HG03571 (cell line): ENCODE measurements around the gene CDK16.
A peak's percentile ranks its signal among the peaks of the same experiment; 100 is the strongest.

Source experiments
- ATAC-seq: cut with Tn5 transposase; IDR thresholded peaks from one replicate; pipeline ENCODE4 v1.9.1; 2021; ENCODE audit not compliant: unreplicated experiment

The CDK16 gene

DNA sequence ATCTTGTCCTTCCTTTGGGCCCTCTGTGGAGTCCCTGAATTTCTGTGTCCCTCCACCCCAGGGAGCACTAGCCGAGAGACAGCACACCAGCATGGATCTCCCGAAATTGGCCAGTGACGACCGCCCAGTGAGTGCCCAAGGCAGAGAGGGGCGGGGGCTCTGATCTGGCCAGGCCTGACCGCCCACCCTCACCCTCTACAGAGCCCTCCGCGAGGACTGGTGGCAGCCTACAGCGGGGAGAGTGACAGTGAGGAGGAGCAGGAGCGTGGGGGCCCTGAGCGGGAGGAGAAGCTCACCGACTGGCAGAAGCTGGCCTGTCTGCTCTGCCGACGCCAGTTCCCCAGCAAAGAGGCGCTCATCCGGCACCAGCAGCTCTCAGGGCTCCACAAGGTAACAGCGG is 33.2 kb upstream of the CDK16 start:
- no peak for ATAC-seq

DNA sequence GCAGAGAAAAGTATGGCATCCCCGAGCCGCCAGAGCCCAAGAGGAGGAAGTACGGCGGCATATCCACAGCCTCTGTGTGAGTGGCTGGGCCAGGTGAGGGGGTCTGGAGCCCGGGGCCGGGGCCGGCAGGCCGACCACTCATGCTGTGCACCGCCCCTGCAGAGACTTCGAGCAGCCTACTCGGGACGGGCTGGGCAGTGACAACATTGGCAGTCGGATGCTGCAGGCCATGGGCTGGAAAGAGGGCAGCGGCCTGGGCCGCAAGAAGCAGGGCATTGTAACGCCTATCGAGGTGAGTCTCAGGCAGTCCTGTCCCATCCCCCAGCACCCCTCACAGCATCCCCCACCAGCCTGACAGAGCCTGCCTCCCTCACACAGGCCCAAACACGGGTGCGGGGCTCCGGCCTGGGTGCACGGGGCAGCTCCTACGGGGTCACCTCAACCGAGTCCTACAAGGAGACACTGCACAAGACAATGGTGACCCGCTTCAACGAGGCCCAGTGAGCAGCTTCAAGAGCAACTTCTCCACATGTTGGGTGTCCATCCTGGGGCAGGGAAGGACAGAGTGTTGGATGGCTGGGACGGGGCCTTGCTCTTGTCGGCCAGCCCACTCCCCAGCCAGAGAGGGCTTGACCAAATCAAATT is 32.3 kb upstream of the CDK16 start:
- ATAC-seq = no peak

DNA sequence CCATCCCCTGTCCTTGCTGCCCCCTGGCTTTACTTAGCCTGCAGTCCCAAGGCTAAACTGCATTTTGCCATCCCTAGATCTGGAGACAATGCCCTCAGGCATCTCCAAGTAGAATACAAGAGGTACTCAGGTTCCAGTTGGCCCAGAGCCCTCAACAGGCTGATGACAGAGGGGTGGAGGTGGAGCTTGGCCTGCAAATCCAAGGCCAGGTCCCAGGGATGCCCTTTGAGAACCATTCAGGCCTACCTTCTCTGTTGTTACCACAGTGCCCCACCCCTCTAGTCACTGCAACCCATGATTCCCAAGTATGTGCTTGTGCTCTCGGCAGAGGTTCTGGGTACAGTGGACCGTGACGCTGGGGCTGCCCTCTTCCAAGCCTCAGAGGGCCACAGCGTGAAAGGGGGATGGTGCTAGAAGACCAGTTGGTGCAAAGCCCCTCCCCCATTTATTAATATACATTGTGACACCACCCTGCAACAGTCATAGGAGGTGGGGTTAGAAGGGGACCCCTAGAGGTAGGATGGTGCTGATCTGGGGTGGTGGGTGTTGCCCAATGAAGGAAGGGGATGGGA is 31.3 kb upstream of the CDK16 start:
- no peak for ATAC-seq

DNA sequence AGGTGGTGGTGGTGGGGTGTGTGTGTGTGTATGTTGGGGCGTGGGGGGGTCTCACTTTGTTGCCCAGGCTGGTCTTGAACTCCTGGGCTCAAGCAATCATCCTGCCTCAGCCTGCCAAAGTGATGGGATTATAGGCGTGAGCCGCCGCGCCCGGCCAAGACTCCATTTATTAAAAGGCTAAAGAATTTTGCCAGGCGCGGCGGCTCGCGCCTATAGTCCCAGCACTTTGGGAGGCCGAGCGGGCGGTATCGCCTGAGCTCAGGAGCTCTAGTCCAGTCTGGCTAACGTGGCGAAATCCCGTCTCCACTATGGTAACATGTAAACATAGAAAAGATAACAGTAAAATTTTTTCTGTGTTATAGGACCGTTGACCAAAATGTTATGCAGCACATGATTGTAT is 28.6 kb upstream of the CDK16 start:
- no peak for ATAC-seq

DNA sequence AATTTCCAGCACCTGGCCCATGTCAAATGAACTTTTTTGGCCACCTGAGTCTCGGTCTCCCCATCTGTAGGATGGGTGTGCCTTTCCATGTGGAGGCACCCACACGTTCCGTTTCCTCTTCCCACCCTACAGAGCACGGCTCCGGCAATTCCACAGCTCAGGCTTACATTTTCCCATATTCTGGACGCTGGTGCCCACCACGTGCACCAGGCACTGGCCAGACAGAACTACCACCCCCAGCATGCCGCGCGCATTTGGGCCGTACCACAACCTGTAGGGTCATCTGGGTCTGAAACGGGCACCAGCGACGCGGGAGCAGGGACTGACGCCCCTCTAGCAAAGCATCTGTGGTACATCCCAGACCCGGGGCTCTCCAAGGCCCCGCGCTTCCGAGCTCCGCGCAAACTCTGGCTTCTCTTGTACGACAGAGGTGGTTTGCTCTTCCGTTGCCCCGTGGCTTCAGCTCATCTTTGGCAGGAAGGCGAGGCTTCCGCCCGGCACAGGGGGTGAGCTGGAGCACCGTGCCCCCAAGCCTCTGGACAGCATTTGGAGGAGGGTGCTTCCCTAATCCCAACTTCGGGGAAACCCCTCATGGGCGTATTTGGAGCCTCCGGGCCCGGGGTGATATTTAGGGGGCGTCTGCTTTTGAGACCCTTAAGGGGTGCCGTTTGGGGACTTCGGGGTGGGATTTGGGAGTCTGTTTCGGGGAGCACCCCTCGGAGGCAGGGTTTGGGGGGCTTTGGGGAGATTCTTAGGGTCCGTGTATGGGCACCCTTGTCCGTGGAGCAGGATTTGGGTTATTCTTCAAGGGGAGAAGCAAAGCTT is 27.8 kb upstream of the CDK16 start:
- peak; percentile 50 for ATAC-seq

DNA sequence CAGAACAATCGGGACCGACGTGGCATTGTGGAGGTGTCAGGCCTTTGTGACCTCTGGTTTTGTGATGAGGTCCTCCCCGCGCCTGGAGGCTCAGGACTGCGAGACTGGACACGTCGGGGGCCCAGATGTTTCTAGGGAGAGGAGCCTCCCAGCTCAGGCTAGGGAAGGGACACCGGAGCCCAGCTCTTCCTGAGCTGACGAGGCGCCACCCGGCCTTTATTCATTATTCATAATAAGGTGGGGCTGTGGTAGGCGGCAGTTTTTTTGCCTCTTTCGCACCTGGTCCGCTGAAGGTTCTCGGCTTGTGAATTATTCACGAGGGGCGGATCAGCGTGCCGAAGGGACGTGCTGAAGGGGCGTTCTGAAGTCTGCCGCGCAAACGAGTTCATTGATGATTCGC is 27.1 kb upstream of the CDK16 start:
- ATAC-seq = no peak

DNA sequence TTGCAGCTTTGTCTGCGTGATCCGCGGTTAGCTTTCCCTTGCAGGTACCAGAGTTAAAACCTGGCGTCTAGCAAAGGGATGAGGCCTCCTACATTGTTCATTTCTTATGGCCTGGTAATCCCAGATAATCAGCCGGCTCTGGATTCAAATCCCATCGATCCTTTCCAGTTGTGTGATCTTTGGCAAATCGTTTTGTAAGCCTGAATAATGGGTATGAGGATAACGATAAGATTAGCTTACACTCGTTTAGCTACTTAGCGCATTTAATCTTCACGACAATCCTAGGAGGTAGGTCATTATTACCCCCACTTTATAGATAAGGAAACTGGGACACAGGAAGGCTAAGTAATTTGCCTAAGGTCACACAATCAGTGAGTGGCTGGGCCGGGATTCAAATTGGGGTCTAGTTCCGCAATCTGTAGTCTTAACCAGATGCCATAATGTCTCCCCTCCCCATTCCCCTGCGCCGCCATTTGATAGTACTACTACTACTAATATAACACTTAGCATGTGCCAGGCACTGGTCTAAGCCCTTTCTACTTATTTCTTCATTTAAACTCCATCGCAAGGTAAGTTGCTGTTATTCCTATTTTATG is 26.6 kb upstream of the CDK16 start:
- no peak for ATAC-seq

DNA sequence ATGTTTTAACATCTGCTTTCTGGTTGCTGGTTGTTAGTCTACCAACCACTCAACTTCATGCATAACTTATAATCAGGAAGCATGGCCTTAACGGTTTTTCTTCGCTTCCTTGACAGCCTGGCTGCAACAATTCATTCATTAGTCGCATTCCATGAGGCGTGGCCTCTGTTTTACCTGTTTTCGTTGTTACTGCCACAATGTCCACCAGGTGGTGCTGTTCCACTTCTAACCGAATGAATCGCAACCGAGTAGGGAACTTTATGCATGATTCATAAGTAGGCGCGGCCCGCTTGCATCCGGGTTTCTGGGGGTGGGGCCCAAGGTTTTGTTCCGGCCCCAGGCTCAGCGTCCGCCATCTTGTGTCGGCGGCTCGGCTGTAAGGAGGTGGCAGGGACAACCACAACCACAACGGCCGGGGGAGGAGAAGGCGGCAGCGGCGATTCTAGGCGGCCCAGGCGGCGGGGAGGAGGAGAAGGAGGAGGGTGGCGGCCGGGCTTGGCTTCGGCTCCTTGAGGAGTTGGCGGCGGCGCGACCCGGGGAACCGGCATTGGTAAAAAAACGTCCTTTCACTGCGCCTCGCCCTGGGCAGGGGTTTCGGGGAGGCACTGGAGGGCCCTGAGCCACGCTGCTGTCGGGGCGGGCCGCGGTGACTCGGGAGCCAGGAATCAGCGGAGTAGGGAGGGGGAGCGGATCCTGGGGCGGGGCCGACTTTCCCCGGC is 24.8 kb upstream of the CDK16 start, which contains the start of gene UBA1:
UBA1 (plus strand) TSS at position 355 of the 719 bp plus-strand sequence. CDS start 4,974 bp downstream, outside the sequence.
- peak; percentile 65 for ATAC-seq

DNA sequence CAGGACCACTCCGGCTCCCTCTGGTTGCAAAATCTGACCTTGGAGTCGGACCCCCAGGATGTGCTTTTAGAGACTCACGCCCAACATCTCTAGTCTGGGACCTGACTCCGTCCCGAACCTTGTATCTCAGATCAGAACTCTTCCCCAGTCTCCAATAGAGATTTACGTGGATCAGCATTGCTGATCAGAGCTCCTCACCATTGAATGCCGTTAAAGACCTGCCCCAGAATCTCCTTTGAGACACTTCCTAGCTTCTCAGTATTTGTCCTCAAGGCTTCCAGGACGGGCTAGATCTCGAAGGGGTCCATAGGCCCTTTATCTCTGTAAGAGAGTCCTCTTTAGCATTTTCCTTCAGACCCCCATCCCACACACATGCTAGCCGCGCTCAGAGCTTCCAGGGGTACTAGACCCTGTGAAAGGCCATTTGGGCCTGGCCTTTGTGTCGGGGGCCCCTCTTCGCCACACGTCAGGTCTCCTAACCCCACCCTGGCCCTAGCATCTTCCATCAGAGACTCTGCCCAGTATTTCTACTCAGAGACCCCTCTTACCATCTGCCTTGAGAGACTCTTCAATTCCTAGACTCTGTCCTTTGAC is 24.2 kb upstream of the CDK16 start:
- no peak for ATAC-seq

DNA sequence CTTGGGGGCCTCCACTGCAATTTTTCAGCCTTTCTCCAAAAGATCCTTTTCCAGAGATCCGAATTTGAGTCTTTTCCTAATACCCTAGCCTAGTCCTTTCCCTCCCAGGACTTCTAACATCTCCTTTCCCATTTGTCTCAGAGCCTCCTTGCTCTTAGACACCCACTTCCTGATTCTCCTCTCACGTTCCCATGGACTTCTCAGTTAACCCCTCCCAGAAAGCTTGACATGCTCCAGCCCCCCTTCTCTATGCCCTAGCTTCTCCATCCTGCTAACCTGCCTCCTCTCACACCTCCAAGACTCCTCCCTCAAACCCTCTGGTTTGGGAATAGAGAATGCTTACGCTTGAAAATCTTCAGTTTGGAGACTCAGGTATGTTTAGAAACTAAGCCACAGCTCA is 22.4 kb upstream of the CDK16 start:
- no peak for ATAC-seq

DNA sequence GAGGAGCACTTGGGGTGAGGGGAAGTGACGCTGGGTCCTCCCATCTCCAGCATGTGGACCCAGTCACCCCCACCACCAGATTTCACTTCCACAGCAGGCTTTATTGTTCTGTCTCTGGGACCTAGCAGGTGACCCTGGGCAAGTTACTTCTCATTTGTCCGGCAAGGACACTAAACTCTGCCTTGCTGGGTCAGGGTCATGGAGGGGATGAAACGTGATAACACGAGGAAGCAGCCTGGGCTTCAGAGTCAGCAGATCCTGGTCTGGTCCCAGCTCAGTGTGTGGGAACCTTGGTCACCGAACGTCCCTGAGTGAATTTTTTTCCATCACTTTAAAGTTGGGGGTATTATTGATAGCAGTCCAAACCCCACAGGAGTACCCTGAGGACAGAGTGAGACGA is 21.0 kb upstream of the CDK16 start:
- ATAC-seq = no peak

DNA sequence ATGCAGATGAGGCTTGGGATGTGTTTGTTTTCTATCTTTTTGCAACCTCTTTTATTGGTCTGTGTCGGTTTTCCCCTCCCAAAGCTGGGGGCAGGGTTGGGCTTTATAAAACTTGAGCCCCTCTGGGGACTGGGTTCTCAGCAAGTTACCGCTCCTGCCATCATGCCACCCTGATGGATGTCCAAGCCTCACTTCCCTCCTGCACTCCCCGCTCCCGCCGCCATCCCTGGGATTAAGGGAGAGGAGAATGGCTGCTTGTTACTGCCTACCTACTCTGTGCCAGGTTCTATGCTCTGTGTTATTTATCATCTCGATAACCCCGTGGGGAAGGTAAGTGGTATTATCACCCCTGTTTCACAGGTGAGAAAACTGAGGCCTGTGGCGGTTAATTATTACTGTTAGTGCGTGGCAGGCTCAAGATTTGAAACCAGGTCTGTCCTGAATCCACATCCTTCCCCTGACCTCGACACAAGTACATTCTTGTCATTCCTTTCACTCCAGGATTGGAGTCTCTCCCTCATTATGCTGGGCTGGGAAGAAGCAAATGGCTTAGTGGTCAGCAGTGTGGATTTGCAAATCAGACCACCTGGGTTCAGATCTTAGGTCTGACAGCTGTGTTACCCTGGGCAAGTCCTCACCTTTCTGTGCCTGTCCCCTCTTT is 20.3 kb upstream of the CDK16 start:
- no peak for ATAC-seq

DNA sequence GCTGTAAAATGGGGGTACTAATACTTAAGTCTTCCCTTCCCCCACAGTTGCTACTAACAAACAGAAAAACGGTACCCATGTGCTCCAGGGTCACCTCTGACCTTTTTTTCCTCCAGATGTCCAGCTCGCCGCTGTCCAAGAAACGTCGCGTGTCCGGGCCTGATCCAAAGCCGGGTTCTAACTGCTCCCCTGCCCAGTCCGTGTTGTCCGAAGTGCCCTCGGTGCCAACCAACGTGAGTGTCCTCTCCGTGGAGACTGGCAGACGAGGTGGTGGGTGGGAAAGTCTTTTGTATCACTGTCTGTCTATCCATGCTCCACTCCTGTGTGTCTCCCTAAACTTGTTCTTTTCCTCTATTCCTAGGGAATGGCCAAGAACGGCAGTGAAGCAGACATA is 19.8 kb upstream of the CDK16 start:
- no peak for ATAC-seq

DNA sequence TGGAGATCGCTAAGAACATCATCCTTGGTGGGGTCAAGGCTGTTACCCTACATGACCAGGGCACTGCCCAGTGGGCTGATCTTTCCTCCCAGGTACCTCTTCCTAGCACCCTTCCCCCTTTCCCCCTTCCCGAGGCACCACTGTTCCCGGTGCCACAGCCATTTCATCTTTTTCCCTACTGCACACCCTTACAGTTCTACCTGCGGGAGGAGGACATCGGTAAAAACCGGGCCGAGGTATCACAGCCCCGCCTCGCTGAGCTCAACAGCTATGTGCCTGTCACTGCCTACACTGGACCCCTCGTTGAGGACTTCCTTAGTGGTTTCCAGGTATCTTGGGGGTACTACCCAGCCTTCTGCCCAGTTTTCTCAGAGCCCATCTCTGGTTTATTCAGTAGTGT is 19.2 kb upstream of the CDK16 start:
- ATAC-seq = no peak

DNA sequence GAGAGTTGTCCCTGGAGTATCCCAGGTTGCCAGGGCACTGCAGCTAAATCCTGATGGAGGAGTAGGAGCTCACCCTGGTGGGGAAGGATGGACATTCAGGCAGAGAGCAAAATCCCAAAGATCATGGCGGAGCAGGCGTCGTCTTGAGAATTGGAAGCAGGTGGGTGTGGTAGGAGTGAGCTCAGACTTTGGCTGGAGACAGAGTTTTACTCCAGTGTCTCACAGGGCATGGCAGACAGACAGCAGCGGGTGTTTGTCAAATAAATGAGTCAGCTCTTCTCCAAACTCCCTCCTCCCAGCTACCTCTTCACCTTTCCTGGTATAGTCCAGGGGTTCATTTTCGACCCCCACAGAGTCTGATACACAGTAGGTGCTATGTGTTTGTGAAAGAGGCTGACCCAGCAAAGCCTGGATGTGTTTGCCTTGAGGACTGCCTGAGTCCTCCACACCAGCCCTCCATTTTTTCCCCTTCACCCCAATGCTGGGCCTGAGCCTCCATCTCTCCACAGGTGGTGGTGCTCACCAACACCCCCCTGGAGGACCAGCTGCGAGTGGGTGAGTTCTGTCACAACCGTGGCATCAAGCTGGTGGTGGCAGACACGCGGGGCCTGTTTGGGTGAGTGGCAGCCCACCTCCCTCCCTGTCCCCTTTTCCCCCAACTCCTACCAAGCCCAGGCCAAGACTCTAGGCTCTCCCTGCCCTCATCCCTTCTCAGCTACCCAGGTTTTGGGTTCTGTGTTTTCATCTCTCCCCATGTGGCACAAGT is 17.9 kb upstream of the CDK16 start:
- no peak for ATAC-seq

DNA sequence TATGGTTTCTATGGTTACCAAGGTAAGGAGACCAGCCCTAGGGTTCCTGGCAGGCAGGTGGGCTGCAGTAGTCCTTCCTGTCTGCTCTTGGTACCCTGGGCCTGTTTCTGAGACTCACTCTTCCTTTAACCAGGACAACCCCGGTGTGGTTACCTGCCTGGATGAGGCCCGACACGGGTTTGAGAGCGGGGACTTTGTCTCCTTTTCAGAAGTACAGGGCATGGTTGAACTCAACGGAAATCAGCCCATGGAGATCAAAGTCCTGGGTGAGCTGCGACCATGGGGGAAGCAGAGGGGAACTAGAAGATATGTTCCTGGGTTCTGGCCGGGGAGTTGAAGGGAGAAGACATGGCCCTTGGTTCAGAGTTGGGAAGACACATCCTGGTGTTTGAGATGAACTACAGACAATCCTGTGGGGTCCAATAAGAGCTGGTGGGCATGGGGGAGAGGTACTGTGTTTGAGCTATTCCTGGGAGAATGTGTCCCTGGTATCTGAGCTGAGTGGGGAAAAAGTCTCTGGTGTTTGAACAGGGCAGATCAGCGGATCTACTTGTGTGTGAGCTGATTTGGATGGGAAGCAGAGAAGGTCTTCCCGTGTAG is 17.0 kb upstream of the CDK16 start:
- no peak for ATAC-seq

DNA sequence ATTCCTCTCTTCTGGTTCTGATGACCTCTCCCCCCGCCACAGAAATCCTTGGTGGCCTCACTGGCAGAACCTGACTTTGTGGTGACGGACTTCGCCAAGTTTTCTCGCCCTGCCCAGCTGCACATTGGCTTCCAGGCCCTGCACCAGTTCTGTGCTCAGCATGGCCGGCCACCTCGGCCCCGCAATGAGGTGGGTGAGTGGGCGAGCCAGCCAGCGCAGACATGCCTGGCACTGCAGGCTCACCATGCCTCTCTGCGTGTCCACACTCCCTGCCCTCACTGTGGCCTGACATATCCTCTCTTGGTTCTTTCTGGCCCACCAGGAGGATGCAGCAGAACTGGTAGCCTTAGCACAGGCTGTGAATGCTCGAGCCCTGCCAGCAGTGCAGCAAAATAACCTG is 16.2 kb upstream of the CDK16 start:
- no peak for ATAC-seq

DNA sequence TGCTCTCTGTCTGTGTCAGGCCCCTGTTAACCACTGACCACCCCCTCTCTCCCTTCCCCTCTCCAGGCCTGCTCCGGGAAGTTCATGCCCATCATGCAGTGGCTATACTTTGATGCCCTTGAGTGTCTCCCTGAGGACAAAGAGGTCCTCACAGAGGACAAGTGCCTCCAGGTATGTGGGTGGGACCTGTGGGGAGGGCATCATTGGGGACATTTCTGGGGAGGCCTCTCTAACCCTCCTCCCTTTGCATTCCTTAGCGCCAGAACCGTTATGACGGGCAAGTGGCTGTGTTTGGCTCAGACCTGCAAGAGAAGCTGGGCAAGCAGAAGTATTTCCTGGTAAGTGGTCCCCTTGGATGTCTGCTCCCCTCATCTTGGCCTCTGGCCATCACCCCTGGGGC is 15.6 kb upstream of the CDK16 start:
- no peak for ATAC-seq

DNA sequence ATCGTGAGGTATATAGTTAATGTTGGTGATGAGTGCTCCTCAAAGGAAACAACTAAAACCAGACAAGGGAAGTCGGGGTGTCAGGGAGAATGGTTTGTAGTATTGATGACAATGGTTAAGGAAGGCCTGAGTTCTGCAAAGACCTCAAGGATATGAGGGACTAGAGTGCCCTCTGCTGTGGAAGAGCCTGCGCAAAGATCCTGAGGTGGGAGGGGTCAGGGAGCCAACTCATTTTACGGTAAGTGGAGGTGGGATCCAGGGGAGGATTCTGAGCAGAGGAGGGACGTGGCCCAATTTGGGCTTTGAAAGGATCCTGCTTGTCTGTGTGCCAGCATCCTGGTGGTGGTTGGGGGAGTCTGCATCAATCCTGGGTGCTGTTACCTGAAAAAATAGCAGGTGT is 13.5 kb upstream of the CDK16 start:
- no peak for ATAC-seq
